ENCODE data around the gene MICU1. TPM values are rescaled to one million over a fixed set of nuclear protein-coding genes. Genes with fewer than 3 reads are reported as not detected.

The MICU1 gene
- total RNA-seq, 1 donor from 2014 or later: 28.7 TPM

GRCh38 chr10:72597897-72598296, 28.0 kb downstream of the MICU1 start:
- Histone ChIP-seq H3K79me2 (ENCODE audit: insufficient read depth, low read length) (peaks cover 11% of the 10 kb centered on the region), H3K4me3 (ENCODE audit: insufficient read depth, low read depth, low read length) (no peak overlapping the region), H3K4me1 (ENCODE audit: insufficient read depth, low read length) (no peaks in the 10 kb centered on the region), H4K20me1 (ENCODE audit: insufficient read depth, low read length) (peaks cover 4% of the 10 kb centered on the region), H3K4me2 (ENCODE audit: low read length) (no peak overlapping the region), H2AFZ (ENCODE audit: low read depth, low read length) (no peak overlapping the region), H3K27me3 (ENCODE audit: insufficient read depth, low read length) (no peaks in the 10 kb centered on the region), H3K9me3 (ENCODE audit: insufficient read depth, low read depth, low read length) (no peaks in the 10 kb centered on the region), H3K9ac (ENCODE audit: low read length) (no peak overlapping the region), H3K27ac (ENCODE audit: low read depth, low read length) (no peak overlapping the region), H3K36me3 (ENCODE audit: insufficient read depth, low read length) (no peaks in the 10 kb centered on the region)
- FAIRE-seq (no peak), DNase-seq (ENCODE audit: low read depth) (peak; percentile 73)
- Mint-ChIP-seq H3K4me3 (ENCODE audit: unreplicated experiment) (no peak overlapping the region), H3K27ac (ENCODE audit: unreplicated experiment) (no peak overlapping the region), H3K27me3 (ENCODE audit: low read depth, unreplicated experiment) (no peaks in the 10 kb centered on the region), H3K4me1 (ENCODE audit: low read depth, unreplicated experiment) (peaks cover 5% of the 10 kb centered on the region), H3K36me3 (ENCODE audit: low read depth, unreplicated experiment) (peaks cover 5% of the 10 kb centered on the region), H3K9me3 (ENCODE audit: unreplicated experiment) (peaks cover 1% of the 10 kb centered on the region)
- no peak for TF ChIP-seq EZH2 (IDR thresholded peaks at IDR 0.05; ENCODE audit: insufficient read depth, low read length)
- TF ChIP-seq CTCF (IDR thresholded peaks at IDR 0.05; ENCODE audit: insufficient read depth, low read depth, low read length): no peak

- no peak for FAIRE-seq
- H3K9me3 Mint-ChIP-seq (ENCODE audit: unreplicated experiment): peaks cover 8% of the 10 kb centered on the region
These were observed 30.4 kb downstream of the MICU1 start for GRCh38 chr10:72595436-72595835.

More at GRCh38 chr10:72595436-72595835, 30.4 kb downstream of the MICU1 start:
- peaks cover 8% of the 10 kb centered on the region for H4K20me1 ChIP-seq (ENCODE audit: insufficient read depth, low read length)
- H3K4me1 ChIP-seq (ENCODE audit: insufficient read depth, low read length): no peaks in the 10 kb centered on the region
- Mint-ChIP-seq H3K4me3 (ENCODE audit: unreplicated experiment) (no peak overlapping the region), H3K4me1 (ENCODE audit: low read depth, unreplicated experiment) (peaks cover 5% of the 10 kb centered on the region), H3K27ac (ENCODE audit: unreplicated experiment) (no peak overlapping the region), H3K27me3 (ENCODE audit: low read depth, unreplicated experiment) (no peaks in the 10 kb centered on the region), H3K36me3 (ENCODE audit: low read depth, unreplicated experiment) (peaks cover 5% of the 10 kb centered on the region)
- H2AFZ ChIP-seq (ENCODE audit: low read depth, low read length): no peak overlapping the region
- H3K36me3 ChIP-seq (ENCODE audit: insufficient read depth, low read length): no peaks in the 10 kb centered on the region
- no peaks in the 10 kb centered on the region for H3K9me3 ChIP-seq (ENCODE audit: insufficient read depth, low read depth, low read length)
- no peaks in the 10 kb centered on the region for H3K27me3 ChIP-seq (ENCODE audit: insufficient read depth, low read length)
- no peak overlapping the region for H3K27ac ChIP-seq (ENCODE audit: low read depth, low read length)
- DNase-seq (ENCODE audit: low read depth): no peak
- TF ChIP-seq CTCF (IDR thresholded peaks at IDR 0.05; ENCODE audit: insufficient read depth, low read depth, low read length) (no peak), EZH2 (IDR thresholded peaks at IDR 0.05; ENCODE audit: insufficient read depth, low read length) (no peak)
- no peak overlapping the region for H3K4me2 ChIP-seq (ENCODE audit: low read length)
- no peak overlapping the region for H3K9ac ChIP-seq (ENCODE audit: low read length)
- peaks cover 12% of the 10 kb centered on the region for H3K79me2 ChIP-seq (ENCODE audit: insufficient read depth, low read length)
- no peak overlapping the region for H3K4me3 ChIP-seq (ENCODE audit: insufficient read depth, low read depth, low read length)

Measured in astrocyte (in vitro differentiated cells and primary cell).